ENCODE measurements around the gene SPHK1.

The SPHK1 gene

DNA sequence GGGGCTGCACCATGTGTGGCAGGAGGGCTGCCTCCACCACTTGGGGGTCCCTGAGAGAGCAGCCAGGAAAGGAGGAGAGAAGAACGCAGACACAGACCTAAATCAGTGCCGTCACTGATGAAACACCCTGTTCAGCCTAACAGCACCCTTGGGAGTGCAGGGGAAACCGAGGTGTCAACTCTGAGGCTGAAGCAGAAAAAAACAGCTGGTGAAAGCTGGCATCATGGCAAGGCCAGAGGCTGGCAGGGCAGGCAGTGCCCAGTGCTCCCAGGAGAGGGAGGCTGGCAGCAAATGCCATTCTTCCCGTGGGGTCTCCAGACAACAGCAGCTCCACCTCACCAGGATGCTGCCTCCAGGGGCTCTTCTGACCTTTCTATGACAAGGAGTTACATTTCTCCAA is 23.1 kb downstream of the SPHK1 start:
- DNase-seq (ENCODE audit: low spot score) = no peak

DNA sequence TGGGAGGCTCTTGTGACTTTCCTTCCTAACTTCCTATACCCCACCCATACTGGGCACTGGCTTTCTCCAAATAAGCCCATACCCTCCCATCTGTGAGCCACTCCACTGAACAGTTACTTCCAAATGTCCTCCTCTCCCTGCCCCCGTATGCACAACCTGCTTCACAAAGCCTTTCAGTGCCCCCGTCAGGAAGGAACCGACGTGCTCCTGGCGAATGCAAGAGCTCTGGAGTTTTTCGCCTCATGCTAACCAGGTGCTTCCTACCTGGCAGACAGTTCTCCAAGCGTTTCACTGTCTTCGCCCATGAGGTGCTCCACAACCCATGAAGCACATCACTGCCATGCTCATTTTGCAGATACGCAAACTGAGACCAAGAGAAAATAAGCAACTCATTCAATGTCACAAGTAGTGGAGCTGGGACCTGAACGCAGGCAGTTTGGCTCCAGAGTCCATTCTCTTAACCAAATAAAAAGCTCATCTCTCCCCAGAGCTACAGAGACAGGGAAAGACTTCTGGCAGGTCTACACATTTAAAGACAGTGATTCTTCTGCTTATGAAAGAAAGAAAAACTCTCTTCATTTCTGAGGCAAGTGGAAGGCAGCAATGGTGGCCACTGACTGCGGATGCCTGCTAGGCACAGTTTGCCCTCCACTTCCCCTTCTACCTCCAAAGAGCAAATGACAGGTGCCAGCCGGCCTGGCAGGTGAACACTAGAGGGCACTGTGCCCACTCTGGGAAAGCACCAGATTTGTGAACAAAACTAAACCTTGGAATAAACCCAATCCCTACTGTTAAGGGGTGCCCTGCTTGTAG is 23.8 kb downstream of the SPHK1 start:
- DNase-seq (ENCODE audit: low spot score) = no peak

DNA sequence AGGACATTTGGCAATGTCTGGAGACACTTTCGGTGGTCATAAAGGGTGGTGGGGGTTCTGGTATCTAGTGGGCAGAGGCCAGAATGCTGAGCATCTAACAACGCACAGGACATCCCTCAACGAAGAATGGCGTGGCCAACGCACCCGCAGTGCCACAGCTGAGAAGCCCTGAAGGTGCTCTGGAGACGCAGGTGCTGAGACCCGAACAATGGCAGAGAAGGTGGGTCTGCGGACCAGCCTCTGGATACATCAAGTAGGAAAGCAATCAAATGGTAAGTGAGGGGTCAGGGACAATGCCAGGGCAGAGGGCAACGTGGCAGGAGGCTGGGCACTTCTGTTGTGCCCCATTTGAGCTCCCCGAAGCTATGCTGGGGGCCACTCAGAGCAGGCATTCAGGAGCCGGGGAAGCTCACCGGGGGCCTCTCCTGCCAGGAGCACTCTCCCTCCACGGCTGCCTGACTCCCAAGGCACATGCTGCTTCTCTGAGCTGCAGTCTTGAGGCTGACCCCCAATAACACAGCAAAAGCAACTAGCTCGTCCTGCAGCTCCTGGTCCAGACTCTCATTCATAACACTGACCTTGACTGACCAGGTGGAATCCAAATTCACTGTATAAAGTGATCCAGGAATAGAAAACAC is 26.0 kb downstream of the SPHK1 start:
- no peak for DNase-seq (ENCODE audit: low spot score)

DNA sequence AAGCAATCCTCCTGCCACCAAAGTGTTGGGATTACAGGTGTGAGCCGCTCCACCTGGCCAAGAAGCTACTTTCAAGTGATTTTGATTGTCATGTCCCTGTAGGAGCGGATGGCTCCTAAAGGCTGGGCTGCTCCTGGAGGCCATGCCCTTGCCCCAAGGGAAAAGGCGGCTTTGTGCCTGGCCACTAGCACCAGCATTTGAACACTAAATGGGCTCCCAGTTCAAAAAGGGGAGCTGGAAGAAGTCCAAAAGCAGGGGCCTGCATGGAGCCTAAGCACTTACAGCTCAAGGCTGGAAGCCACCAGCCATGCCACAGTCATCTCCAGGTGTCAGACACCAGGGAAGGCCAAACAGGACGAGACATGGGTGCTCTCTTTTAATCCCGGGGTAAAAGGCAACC is 26.8 kb downstream of the SPHK1 start:
- DNase-seq (ENCODE audit: low spot score) = no peak

DNA sequence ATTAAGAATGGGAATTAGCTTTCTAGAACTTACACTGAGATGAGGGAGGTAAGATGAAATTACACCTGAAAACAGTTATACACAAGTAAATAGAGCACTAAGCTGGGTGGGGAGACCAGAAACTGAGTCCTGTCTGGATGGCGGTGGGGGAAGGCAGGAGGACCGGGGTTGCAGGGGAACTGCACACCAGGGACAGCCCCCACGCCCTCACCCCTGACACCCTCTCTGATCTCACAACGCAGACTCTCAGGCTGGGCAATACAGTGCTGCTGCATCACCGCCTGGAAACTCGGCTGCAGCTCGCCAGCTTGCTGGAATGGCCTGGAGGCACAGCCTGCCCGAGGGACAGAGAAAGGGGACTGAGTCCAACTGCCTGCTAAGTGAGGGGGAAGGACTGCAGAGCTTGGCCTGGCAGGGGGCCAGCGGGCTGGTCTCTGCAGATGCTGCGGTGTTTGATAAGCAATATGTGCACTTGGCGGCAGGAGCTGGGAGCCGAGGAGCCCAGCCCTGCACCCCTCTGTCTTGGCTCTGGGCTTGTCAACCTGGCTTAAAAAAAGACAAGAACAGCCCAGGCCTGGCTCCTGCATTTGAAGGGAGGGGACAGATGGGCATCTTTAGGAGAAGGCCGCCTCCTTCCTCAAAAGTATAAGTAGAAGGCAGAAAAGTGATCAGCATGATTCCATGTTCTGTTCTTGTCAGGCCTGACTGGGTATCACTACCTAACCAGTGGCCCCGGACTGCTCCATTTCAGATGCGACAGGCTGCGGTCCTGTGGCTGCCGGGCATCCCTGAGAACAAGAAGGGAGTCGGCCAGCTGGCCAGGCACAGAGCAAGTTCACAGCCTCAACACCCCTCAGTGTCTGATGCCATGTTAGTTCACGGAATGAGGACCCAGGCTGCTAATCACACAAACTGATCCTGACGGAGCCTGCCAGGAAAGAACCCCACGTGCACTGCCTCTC is 30.2 kb downstream of the SPHK1 start:
- peak; percentile 60 for DNase-seq (ENCODE audit: low spot score)

DNA sequence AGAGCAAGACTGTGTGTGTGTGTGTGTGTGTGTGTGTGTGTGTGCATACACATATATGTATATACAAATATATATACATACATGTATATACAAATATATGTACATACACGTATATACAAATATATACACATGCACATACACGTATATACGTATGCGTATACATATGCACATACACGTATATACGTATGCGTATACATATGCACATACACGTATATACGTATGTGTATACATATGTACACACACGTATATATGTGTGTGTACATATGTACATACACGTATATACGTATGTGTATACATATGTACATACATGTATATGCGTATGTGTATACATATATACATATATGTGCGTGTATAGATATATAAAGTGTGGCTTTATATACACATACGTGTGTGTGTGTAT is 31.4 kb downstream of the SPHK1 start:
- DNase-seq (ENCODE audit: low spot score) = no peak

DNA sequence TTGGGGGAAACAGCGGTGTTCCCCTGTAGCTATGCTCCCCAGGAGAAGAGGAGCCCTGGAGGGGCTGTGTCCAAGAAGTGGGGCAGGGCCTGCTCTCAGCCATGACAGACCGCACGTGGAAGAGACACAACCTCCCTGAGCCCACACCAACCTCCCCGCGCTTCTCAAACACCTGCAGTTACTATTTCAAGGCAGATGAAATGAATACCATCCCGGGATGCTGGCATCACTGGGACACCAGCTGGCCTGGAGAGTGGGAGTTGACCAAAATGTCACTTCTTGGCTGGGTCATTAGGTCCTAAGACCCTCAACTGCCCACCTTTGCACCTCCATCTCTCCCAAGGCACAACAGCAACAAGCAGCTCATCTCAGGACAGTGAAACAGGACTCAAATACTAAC is 32.0 kb downstream of the SPHK1 start:
- DNase-seq (ENCODE audit: low spot score) = no peak

DNA sequence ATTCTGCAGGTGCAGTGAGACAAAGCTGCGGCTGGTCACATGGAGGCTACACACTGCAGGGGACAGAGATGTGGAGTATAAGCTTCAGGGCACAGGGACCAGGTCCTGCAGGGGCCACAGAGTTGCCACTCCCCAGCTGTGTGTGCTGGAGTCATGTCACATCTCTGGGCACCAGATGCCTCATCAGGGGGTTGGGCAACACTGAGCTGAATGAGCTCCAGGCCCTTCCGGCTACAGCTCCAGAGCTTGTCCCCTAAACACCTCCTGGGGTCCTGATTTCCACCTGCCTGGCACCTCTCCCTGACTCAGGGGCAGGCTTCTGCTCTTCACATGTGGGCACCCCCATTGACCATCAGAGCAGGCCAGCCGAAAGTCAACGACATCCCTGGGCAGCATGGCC is 32.5 kb downstream of the SPHK1 start:
- no peak for DNase-seq (ENCODE audit: low spot score)

DNA sequence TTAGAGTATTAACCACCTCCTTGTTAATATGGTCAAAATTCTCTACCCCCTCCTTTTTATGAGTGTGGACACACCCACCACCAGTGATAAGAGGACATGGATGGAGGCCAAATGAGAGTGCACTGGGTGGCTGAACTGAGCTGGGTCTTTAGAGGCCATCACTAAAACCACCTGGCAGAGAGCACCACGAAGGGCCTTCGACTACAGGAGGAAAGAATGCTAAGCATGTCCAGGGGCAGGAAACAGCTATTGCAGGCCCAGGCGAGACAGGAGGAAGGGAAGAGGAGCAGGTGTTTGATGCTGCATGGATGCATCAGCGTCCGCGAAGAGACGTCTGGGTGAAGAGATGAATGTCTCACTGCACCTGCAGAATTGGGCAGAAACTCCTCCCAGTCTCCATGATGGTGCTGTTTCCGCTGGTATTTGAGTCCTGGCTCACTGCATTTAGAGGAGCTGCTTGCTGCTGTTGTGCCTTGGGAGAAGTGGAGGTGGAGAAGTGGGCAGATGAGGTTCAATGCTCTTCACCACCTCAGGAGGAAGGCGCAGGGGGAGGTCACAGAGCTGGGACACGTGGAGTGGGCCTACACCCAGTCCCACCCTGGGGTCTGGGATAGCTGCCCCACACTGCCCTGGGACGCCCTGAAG is 33.2 kb downstream of the SPHK1 start:
- DNase-seq (ENCODE audit: low spot score) = no peak

DNA sequence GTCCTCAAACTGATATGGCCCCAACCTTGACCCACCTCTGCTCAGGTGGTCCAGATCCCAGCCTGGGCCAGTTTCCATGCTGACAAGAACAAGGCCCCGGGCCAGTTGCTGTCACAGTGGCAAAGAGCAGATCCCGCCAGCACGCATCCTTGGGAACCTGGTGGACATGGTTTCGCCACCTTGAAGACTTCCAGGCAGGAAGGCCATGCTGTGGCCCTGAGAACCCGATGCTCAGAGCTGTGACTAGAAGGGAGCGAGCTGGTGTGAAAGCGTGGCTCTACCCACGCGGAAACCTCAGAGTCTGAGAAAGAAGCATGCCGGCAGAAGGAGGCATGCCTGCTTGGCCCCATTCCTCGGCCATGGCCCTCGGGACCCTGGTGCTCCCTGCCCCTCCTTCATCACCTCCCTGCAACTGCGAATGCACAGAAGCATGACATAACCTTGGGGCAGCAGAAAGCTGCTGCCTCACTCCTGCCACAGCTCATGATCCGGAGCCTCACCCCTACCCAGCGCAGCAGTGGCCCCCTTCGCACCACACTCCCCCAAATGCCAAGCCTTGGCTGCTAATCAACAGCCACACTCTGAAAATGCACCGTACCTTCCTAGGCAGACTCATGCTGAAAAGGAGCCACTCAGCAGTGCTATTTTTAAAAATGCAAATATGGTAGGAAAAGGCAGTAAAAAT is 35.3 kb downstream of the SPHK1 start:
- DNase-seq (ENCODE audit: low spot score) = no peak

DNA sequence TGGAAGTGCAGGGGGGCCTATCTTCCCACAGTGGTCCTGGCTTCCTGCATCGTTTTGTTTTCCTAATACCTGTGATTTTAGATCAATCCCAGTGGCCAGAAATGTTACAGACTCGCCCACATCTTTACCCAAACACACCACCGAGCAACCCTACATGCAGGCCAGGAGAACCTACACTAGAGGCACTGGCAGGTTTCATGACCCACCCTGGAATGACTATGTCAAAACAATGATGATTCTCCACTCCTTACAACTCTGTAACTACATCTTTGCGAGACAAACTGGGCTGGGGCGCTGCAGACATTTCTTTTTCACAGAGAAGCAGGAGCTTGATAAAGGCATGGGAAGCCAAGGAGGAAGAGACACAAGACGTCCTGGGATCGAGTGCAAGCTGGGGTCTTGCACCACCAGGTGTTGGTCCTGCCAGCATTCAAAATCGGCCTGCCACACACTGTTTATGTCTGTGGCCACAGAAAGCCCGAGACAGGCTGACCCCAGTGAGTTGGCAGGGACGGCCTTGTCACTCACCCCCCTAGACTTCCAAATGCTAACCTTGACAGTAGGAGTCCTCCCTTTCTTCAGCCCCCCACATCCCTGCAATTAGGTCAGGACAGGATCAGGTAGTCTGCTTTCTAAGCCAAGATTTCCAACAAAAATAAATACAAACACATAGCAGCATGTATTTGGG is 36.1 kb downstream of the SPHK1 start:
- no peak for DNase-seq (ENCODE audit: low spot score)

DNA sequence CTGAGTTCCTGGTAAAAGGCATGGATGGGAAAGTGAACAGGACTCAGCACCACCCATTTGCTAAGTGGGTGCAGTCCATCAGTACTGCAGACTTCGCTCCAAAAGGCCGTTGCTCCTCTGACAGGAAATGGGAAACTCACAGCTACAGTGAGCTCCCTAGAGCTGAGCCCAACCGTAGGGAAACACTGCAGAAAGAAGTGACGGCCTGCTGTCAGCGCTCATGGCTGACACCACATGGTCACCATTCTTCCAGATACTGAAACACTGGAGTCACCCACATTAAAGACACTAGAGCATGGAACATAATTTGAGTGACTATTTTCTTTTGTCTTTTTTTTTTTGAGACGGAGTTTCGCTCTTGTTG is 36.6 kb downstream of the SPHK1 start:
- DNase-seq (ENCODE audit: low spot score) = no peak

DNA sequence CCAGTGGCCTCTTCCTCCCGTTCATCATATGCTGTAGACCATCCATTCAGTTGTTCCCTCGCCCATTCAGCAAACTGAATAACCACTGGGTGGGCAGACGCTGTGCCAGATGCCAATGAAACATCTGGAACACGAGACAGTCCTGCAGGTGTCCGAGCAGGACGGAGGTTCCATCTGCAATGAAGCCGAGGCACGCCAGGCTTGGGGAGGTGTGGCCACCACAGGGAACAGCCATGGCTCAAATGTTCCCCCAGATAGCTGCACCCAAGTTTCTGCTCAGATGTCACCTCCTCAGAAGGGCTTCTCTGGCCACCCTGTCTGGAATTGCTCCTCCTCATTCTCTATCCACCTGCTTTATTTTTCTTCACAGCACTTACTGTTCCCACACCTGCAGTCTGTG is 38.0 kb downstream of the SPHK1 start:
- DNase-seq (ENCODE audit: low spot score) = no peak

DNA sequence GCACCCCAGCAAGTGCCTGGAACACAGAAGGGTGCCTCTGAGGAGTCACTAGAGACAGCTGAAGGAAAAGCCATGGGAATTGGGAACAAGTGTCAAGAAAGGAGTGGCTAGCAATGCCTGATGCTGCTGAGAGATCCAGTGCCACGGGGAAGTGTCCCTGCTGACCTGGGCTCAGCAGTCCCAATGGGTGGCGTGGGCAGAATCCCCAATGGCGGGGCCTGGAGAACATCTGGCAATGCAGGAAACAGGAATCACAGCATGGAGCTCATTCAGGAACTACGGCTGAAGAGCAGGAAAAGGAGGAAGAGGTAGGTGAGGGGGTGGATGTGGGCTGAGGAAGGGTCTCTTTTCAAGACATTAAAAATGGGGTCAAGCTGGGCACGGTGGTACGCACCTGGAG is 38.5 kb downstream of the SPHK1 start:
- no peak for DNase-seq (ENCODE audit: low spot score)

DNA sequence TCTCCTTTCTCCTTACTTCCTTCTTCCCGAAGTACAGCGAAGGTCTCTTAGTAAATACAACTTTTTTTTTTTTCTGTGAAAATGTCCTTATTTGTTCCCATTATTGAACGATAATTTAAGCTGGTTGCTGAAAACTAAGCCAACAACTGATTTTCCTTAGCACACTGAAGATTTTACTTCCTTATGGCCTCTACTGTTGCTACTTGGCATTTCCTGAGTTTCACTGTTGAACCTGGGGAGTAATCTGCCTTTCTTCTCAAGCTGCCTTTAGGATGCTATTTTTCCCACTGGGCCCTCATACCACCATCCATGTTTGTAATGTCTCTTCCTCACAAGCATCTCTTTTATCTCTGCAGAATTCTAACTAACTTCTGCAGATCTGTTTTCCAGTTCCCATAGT is 42.4 kb downstream of the SPHK1 start:
- no peak for DNase-seq (ENCODE audit: low spot score)

DNA sequence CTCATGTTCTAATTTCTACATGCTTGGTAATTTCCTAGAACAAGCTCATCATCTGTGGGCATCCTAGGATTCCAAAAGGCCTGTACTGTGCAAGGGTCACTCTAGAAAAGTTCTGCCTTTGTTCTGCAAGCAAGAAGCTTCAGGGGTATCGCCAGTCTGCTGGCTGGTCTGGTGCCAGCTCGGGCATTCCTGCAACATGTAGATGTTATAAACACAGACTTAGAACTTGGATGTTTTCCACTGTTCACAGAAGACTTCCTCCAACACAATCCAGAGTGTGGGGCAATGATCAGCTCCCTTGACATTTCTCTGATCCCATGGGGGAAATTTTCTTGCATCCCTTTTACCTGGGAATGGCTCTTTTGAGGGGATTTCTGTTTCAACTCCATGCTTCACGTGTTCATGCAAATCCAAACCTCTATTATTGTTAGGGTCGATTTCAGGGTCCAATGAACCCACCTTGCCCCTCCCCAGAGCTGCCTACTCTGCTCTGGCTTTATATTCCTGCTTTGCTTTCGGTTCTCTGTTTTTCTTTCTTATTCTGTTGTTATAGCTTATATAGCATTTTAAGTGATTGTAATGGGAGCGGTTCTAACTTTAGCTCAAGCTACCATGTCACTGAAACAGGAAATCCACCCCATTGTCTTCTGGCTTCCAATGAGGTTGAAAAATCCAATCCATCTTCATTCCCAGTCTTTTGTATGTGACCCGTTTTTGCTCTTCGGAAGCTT is 43.3 kb downstream of the SPHK1 start:
- no peak for DNase-seq (ENCODE audit: low spot score)

DNA sequence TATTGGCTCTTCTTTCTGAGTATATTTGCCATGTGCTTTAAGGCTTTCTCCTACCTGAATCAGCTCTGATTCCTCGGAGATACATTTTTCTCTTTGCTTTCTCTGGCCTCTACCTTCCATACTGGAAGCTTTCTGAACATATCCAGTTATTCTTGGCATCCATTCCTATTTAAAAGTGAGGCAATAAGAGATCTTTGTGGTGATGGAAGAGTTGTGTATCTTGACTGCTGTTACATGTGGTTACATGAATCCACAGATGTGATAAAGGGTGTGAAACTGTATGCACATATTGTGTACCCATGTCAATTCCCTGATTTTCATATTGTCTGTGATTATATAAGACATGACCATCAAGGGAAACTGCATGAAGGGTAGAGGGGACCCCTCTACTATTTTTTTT is 44.1 kb downstream of the SPHK1 start:
- DNase-seq (ENCODE audit: low spot score) = no peak

DNA sequence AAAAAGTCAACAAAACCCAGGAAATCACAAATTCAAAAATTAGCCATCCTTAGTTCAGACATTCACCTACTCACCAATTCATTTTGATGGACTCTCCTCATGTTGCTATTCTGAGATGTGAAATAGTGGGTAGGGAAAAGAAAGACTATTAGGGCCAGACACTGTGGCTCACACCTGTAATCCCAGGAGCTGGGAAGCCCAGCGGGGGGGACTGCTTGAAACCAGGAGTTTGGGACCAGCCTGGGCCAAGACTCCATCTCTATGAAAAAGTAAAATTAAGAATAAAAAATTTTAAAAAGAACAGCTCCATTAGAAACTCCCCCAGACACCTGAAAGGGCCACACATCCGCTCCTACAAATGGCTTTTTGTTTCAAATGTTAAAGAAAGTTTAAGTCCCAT is 47.1 kb downstream of the SPHK1 start:
- DNase-seq (ENCODE audit: low spot score) = no peak

DNA sequence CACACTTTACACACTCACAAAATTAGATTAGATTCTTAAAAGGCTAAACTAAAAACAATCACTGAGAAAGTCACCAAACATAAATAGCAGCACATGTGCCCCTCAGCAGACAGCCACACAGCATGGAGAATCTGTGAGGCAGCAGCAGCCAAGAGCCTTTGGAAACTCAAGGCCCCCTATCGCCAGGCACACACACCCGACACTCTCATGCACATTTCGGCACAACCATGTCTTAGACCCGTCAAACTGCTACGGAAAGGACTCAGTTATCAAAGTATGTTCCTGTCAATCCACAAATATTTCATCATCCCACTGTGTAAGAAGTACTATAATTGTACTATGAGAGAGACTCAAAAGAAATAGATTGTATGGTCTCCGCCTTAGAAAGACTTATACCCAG is 47.6 kb downstream of the SPHK1 start:
- DNase-seq (ENCODE audit: low spot score) = no peak

DNA sequence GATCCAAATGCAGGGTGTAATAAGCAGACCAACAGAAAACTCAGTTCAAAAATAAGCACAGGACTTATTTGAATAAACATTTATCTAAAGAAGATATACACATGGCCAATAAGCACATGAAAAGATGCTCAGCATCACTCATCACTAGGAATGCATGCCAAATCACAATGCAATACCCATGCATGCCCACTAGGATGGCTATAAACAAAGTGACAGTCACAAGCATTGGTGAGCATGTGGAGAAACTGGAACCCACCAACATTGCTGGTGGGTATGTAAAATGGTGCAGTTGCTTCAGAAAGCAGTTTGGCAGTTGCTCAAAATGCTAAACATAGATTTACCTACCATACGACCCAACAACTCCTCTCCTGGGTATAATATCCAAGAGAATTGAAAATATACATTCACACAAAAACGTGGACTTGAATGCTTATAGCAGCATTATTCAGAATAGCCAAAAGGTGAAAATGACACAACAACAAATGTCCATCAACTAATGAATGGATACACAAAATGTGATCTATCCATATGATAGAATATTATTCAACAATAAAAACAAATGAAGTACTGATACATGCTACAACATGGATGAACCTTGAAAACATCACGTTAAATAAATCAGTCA is 48.4 kb downstream of the SPHK1 start:
- no peak for DNase-seq (ENCODE audit: low spot score)

Data from globus pallidus (tissue), 1 donor.